ENCODE measurements around the gene GRM8.

The GRM8 gene

DNA sequence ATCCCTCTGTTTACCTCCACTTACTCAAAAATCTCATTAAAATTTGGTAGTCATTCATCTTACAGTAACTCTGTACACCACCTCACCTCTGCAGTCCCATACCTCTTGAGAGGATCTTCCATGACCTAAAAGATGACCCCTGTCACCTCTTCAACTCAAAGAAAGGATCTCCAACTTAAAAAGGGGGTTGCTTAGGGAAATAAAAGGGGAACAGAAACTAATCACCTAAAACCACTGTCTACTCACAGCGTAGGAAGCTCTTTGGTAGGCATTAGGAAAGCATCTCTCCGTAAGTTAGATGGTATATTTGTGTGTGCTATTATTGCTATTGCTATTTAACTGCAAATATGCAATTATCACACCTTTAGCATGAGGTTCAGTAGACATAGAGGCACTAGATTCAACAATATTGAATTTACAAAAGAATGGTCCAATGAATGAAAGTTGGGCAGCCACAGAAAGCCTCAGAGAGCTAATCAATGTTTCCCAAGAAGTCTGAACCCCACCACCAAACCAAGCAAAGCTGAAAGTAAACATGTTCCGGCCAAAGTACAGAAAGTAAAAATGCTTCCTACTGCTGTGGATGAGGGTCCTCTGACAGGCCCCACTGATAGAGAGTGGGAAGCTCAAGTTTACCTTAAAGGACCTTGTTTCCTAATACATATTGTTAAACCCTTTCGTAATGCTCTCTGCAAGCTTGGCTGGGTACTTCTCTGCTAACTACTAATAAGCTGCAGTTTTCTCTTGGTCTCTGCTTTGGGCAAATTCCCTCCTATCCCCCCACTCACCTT lies 105.8 kb downstream of the GRM8 start:
- DNase-seq (ENCODE audit: low spot score), result no peak

DNA sequence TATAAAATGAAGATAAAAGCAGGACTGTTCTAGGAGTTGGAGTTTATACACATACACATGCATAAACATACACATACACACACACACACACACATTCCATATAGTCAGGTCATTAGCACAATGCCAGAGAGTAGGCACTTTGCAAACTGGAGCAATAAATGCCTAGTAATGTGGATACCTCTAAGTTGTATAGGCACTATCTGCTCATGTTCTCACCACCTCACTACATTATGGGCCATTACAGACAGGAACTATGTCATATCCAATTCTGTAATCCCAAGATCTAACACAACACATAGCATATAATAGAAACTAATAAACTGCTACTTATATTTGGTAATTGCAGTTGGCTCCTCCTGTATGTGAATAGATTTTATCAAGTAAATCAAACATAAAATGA lies 115.6 kb downstream of the GRM8 start:
- DNase-seq (ENCODE audit: low spot score), result no peak

GRCh38 chr7:127135871-127136485 lies 116.8 kb downstream of the GRM8 start:
- DNase-seq (ENCODE audit: low spot score), result no peak

- DNase-seq (ENCODE audit: low spot score), result no peak
These were observed 129.5 kb downstream of the GRM8 start for GRCh38 chr7:127123220-127123619.

DNA sequence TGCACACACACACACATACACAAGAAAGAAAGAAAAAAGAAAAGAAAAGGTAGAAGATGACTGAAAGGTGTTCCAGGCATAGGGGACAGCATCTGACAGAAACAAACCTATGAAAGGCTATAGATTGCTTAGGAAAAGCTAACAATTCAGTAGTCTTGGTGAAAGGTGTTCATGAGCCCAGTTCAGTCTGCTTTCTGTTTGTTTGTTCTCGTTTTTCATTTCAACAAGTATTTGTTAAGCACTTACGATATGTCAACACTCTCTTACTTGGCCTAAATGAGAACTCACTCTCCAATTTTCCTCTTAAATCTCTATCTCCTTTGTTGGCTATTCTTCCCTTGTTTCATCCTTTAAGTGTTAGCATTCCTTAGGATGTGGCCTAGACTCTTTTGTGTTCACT lies 133.2 kb downstream of the GRM8 start:
- DNase-seq (ENCODE audit: low spot score), result no peak

- no peak for DNase-seq (ENCODE audit: low spot score)
These were observed 137.9 kb downstream of the GRM8 start for GRCh38 chr7:127114742-127115265.

DNA sequence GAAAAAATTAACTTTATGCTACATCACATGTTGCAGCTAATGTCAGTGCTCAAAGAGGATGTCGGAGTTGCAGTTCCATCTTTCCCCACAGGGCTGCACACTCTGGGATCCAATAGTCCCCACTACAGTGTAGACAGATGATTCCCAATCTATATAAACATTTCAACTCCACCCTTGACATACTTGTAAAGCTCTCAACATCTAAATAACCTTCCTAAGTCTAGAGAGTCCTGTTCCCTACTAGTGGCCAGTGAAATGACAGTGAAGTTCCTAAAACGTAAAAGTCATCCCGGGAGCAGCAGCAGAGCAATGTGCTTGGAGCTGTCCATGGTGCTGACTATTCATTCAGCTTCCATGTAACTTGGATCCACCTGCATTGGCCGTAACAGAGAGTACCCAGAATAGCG lies 145.1 kb downstream of the GRM8 start:
- DNase-seq (ENCODE audit: low spot score), result peak; percentile 83

DNA sequence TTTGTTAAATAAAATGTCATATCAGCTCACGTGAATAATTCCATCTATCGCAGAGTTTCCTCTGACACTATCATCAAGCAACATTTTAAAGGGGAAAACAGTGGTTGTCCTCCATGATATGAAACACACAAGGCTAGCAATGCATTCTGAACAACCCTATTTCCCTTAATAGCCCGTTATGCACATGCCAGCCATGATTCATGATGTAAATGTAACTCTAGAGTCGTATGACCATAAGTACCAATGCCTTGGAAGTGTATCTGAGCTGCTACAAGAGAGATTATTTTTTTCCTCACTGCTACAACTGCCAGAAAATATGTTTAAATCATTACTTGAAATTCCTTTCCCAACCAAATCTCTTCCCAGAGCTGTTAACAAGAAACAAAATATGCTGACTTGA lies 159.4 kb downstream of the GRM8 start:
- DNase-seq (ENCODE audit: low spot score), result no peak

GRCh38 chr7:127091620-127092019 lies 161.1 kb downstream of the GRM8 start:
- DNase-seq (ENCODE audit: low spot score), result no peak

DNA sequence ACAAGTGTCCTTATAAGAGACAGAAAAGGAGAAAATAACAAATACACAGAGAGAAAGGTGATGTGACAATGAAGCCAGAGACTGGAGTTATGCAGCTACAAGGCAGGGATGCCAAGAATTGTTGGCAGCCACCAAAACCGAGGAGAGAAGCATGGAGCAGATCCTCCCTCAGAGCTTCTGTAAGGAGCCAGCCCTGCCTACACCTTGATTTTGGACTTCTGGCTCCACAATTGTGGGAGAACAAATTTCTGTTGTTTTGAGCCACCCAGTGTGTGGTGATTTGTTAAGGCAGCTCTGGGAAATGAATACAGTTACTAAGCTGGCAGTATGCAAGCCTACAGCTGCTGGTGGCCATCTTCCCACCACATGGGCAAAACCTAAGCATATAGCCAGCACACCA lies 163.6 kb downstream of the GRM8 start:
- no peak for DNase-seq (ENCODE audit: low spot score)

DNA sequence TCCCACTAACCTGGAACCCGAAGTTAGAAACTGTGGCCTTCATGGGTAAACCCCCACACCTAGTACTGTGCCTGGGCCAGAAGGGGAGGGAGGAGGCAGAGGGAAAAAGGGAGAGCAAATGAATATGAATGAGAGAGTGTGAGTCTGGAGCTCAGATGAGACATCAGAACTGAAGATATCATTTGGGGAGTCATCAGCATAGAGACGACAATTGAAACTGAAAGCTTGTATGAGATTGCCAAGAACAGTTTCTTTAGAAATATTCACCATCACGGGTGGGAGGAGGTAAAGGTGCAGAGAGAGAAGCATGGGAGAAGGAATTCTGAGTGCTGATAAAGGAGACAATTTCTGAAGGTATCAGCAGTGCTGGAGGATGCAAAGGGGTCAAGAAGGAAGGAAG lies 171.2 kb downstream of the GRM8 start:
- no peak for DNase-seq (ENCODE audit: low spot score)

DNA sequence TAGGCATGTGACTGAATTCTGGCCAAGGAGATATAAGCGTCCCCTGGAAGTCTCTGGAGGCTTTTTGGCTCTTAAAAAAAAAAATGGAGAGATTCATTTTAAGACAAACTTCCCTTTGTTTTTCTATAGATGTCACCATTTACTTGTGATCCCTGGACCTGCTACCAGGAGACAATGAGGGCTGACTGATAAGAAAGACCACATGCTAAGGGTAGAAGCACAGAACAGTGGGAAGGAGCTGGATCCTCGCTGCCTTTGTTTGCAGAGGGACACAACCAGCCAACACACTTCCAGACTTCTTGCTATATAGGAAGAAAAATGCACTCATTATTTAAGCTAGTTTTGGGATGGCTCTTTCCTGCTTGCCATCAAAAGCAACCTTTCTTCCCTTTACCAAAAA lies 172.2 kb downstream of the GRM8 start:
- no peak for DNase-seq (ENCODE audit: low spot score)

GRCh38 chr7:127066974-127067373 lies 185.8 kb downstream of the GRM8 start:
- DNase-seq (ENCODE audit: low spot score), result peak; percentile 23

GRCh38 chr7:127059475-127059874 lies 193.3 kb downstream of the GRM8 start:
- no peak for DNase-seq (ENCODE audit: low spot score)

GRCh38 chr7:127057918-127058317 lies 194.8 kb downstream of the GRM8 start:
- DNase-seq (ENCODE audit: low spot score), result no peak

GRCh38 chr7:127056202-127056601 lies 196.5 kb downstream of the GRM8 start:
- no peak for DNase-seq (ENCODE audit: low spot score)

DNA sequence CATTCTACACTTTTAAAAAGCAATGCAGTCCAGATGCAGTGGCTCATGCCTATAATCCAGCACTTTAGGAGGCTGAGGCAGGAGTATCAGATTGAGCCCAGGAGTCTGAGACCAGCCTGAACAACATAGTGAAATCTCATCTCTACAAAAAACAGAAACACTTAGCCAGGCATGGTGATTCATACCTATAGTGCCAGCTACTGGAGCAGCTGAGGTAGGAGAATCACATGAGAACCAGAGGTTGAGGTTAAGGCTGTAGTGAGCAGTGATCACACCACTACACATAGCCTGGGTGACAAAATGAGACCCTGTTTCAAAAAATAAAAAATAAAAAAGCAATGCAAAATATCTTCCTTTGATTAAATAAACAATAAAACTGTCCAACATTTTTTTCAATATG lies 205.2 kb downstream of the GRM8 start:
- DNase-seq (ENCODE audit: low spot score), result no peak

GRCh38 chr7:127041689-127042452 lies 210.9 kb downstream of the GRM8 start:
- no peak for DNase-seq (ENCODE audit: low spot score)

- no peak for DNase-seq (ENCODE audit: low spot score)
These were observed 212.7 kb downstream of the GRM8 start for GRCh38 chr7:127040042-127040441.

DNA sequence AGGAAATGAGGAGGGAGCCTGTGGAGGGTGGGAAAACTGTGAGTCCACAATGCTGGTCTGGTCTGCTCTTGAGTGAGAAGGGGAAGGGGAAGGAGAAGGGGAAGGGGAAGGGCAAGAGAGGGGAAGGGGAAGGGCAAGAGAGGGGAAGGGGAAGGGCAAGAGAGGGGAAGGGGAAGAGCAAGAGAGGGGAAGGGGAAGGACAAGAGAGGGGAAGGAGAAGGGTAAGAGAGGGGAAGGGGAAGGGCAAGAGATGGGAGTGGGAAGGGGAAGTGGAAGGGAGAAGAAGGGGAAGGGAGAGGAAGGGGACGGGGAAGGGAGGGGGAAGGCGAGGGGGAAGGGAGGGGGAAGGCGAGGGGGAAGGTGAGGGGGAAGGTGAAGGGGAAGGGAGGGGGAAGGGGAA lies 213.2 kb downstream of the GRM8 start:
- DNase-seq (ENCODE audit: low spot score), result no peak

DNA sequence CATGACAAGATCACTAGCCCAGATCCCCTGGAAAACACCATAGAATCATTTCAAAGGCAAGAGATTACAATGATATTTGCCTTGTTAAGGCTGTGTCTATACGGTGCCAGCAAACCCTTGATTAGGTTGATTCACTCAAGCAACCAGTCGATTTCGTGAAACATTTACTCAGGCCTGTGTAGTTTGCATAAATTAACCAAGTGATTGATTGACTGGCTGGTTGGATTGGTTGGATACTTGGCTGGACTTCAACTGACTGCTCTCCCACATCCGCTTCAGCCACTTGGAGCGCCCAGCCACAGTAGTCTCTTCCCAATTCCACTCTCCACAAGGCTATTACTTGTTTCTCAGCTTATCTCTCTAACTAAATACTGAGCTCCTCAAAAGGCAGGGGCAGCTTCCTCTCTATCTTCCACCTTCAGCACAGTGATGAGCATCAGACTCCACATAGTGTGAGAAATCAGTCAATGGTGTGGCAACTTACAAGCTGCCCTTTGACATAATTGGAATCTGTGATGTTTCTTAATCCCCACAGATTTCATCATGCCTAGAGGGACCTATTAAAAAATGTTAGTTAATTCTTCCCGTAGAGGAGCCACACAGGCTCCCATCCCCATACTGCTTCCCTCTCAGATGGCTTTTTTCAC lies 217.4 kb downstream of the GRM8 start:
- no peak for DNase-seq (ENCODE audit: low spot score)

DNA sequence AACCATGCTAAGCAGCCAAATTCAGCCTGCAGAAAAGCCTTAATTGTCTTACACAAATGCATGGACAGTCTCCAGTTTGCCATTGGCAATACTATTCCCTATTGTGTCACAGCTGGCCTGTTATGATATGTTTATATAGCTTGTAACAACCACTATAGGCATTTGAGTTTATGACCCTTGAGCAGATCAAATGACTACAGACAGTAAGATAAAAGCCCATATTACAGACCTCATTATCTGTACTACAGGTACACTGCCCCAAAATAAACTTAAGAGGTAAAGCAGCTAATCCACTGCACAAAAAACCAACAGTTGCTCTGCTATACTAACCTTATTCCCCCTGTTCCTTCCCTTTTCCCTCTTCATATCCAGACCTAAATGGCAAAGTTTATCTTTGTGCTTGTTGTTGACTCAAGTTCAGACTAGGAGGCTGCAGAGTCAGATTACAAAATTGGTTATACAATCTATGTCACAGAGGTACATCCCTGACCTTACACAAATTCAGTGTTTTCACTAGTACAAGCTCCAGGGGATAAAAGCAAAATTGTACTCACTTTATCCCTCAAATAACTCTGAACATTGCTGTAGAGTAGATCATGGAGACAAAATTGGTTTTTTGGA lies 218.4 kb downstream of the GRM8 start:
- no peak for DNase-seq (ENCODE audit: low spot score)
